Activated T-cell treated with anti-CD3 and anti-CD28 coated beads, Interleukin-2, amount 50 U/mL, for 4 hours (primary cell): ENCODE data around the gene FHIT. TPM values are rescaled to one million over a fixed set of nuclear protein-coding genes. Genes with fewer than 3 reads are reported as not detected.

Experiments
- ATAC-seq, 2 donors: fragments of 200-7000 bp; cut with Tn5 transposase; one replicate each; pipeline ENCODE4 v1.10.0; 2021
- DNase-seq: peaks from one replicate; pipeline ENCODE4 v3.0.0-alpha.2; 2020
- H3K27me3 Mint-ChIP-seq: one replicate; pipeline ENCODE4 v1.8.0; 2021; ENCODE audit warnings: low read depth, mixed read lengths
- H3K36me3 Mint-ChIP-seq: one replicate; pipeline ENCODE4 v1.8.0; 2022; ENCODE audit warnings: mixed read lengths; ENCODE audit not compliant: insufficient read depth
- H3K4me1 Mint-ChIP-seq: one replicate; pipeline ENCODE4 v1.8.0; 2021; ENCODE audit warnings: low read depth, mixed read lengths
- H3K4me3 Mint-ChIP-seq: one replicate; pipeline ENCODE4 v1.8.0; 2021; ENCODE audit warnings: mild to moderate bottlenecking, moderate library complexity, mixed read lengths
- H3K9me3 Mint-ChIP-seq: one replicate; pipeline ENCODE4 v1.8.0; 2021; ENCODE audit warnings: mixed read lengths
- total RNA-seq, 3 donors: library from RNA; stranded (reverse); gene quantifications; one replicate each; pipeline ENCODE4 v1.2.1, GENCODE V29; 2021

FHIT gene
- total RNA-seq, 3 donors from 2014 or later: 0.66 to 5.5 (median 2.4) TPM

DNA sequence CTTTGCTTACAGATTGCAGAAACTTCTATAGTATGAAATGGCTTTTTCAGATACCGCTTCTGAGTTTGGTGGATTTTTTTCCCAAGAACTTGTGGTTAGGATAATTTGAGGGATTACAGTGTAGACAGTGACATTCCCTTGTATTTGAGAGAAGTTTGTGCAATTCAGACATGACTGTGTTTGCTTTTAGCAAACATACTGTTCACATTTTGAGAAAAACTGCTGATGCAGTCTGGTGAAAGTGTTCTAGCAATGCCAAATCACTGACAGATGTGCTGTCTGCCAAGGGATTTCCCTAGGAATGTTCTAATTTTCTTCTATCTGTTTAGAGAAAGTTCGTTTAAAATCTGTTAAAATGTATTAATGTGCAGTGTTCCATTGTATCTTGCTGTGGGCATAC lies 652.6 kb downstream of the FHIT start:
- ATAC-seq: no peak
- no peak for DNase-seq
- no peak overlapping the region for H3K4me3 Mint-ChIP-seq

DNA sequence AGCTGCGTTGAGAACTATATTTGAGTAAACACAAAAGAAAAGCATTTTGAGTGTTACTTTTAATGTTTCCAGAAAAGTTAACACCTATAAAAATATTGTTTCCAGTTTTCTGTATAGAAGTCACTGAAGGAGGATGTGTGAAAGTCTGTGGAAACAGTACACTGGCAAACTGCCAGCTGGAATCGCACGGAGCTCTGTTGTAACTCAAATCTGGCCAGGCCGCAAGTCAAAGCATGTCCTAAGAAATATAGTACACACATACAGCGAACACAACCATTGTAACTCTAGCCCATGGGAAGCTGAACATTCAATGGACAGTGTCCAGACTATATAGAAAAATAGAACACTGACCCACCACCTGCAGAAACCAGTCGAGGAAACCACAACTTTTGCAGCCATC lies 657.2 kb downstream of the FHIT start:
- Mint-ChIP-seq H3K4me1 (no peaks in the 10 kb centered on the region), H3K36me3 (no peaks in the 10 kb centered on the region), H3K9me3 (no peaks in the 10 kb centered on the region), H3K4me3 (no peak overlapping the region), H3K27me3 (peaks cover 4% of the 10 kb centered on the region)
- ATAC-seq: no peak
- no peak for DNase-seq

More for the DNA sequence above, 652.6 kb downstream of the FHIT start:
- Mint-ChIP-seq H3K36me3 (no peaks in the 10 kb centered on the region), H3K9me3 (no peaks in the 10 kb centered on the region), H3K4me1 (peaks cover 15% of the 10 kb centered on the region), H3K27me3 (peaks cover 4% of the 10 kb centered on the region)

DNA sequence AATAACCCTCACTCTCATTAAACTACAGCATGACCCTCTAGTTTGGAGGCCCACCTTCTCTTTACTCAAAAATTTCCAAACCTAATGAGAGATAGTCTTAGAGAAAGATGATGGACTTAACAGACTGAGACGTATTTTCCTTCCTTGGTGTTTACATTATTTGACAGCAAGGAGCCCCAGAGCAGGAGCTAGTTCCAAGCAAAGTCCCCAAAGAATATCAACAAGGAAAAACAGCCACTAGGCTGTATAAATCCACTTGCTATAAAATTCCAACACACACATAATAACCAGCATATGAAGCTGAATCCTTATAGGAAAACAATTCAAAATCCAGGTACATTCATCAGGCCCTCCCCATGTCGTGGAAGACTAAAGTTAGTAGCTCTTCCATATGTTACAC lies 660.0 kb downstream of the FHIT start:
- DNase-seq (no peak), ATAC-seq (no peak)
- Mint-ChIP-seq H3K4me1 (no peaks in the 10 kb centered on the region), H3K27me3 (peaks cover 3% of the 10 kb centered on the region), H3K4me3 (no peak overlapping the region), H3K36me3 (no peaks in the 10 kb centered on the region), H3K9me3 (peaks cover 4% of the 10 kb centered on the region)

DNA sequence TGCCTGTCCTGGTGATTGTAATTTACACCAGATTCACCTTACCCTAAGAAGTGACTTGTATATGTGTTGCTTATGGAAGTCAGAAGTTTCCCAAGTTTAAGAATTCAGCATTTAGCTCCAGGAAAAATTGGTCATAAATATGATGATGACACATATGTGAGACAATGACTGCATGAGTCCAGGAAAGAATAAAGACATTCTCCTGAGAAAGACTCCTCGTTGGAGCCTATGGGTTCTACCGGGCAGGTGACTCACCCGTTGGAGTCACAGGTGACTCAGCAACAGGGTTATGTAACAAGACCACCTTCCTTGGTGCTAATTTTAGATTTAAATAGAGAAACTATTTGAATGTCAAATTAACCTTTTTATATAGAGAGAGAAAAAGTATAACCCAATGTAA lies 662.4 kb downstream of the FHIT start:
- no peaks in the 10 kb centered on the region for H3K36me3 Mint-ChIP-seq
- H3K4me1 Mint-ChIP-seq: no peaks in the 10 kb centered on the region
- H3K9me3 Mint-ChIP-seq: peaks cover 5% of the 10 kb centered on the region
- DNase-seq (no peak), ATAC-seq (no peak)
- no peaks in the 10 kb centered on the region for H3K27me3 Mint-ChIP-seq
- no peak overlapping the region for H3K4me3 Mint-ChIP-seq

DNA sequence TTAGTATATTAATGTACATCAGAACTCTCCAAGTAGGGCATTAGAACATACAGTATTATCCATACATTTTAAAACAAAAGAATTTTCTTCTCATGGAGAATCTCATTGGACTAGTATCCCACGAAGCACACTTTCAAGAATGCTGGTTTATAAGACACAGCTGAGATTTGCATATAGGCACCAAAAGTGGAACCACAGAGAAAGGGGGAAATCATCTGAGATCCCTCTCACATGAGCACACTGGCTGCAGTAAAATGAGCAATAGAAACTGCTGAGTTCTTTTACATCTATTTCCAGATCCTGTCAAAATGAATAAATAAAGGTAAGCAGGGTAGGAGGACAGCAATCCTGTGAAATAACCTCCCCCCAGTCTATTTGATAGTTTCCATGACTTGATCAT lies 665.3 kb downstream of the FHIT start:
- no peaks in the 10 kb centered on the region for H3K36me3 Mint-ChIP-seq
- DNase-seq: no peak
- H3K4me3 Mint-ChIP-seq: no peak overlapping the region
- H3K4me1 Mint-ChIP-seq: no peaks in the 10 kb centered on the region
- peaks cover 5% of the 10 kb centered on the region for H3K9me3 Mint-ChIP-seq
- ATAC-seq: no peak
- H3K27me3 Mint-ChIP-seq: no peaks in the 10 kb centered on the region

DNA sequence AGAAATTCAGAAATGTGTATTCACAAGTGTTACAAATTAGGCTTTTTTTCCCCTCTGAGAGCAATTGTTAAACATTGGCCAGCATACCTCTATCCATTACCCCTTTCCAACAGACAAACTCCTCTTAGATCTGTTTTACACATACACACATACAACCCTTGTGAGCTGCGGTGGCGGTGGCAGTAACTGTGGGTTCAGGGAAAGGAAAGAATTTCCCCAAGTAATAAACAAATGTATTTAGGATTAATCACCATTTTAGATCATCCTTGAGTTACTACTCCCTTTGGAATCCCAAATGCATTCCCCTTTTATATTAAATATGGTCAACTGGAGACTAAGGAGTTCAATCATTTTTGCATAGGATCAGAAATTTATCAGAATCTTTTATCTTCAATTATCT lies 667.0 kb downstream of the FHIT start:
- Mint-ChIP-seq H3K27me3 (no peaks in the 10 kb centered on the region), H3K4me1 (no peaks in the 10 kb centered on the region), H3K4me3 (no peak overlapping the region), H3K36me3 (no peaks in the 10 kb centered on the region), H3K9me3 (peaks cover 5% of the 10 kb centered on the region)
- DNase-seq (no peak), ATAC-seq (no peak)

DNA sequence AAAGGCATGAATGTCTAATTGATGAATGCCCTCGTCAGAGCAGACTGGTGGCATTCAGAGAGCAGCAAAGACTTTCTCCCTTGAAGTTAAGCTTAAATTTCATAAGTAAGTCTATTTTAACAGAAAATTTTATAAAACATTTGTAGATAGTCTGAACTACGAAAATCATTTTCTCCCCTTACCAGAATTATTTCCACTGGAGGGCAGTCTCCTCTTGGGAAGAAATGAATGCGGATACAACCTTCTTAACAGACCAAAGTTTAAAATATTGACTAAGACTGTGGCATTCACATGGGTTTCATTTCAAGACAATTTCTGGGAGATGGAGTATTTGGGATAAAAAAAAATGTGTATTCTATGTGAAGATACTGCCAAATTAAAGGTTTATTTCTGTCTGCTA lies 669.0 kb downstream of the FHIT start:
- Mint-ChIP-seq H3K4me3 (no peak overlapping the region), H3K4me1 (no peaks in the 10 kb centered on the region), H3K27me3 (no peaks in the 10 kb centered on the region), H3K9me3 (peaks cover 5% of the 10 kb centered on the region), H3K36me3 (no peaks in the 10 kb centered on the region)
- ATAC-seq (no peak), DNase-seq (no peak)

DNA sequence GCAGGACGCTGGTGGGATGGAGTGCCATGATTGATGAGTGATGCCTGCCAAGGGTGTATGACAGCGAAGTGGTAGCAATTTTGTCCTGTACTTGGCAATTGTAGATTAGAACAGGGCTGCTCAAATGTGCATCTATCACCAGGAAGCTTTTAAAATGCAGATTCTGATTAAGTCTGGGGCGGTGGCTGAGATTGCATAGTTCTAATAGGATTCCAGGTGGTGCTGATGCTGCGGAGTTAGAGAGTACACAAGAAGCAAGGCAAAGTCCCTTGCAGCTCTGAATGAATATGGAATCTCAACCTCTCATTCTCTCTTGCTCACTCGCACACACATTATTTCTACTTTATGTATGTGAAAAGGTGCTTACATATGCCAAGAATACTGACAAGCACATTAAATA lies 670.4 kb downstream of the FHIT start:
- ATAC-seq (no peak), DNase-seq (no peak)
- Mint-ChIP-seq H3K9me3 (no peaks in the 10 kb centered on the region), H3K36me3 (no peaks in the 10 kb centered on the region), H3K4me3 (no peak overlapping the region), H3K27me3 (no peaks in the 10 kb centered on the region), H3K4me1 (no peaks in the 10 kb centered on the region)

DNA sequence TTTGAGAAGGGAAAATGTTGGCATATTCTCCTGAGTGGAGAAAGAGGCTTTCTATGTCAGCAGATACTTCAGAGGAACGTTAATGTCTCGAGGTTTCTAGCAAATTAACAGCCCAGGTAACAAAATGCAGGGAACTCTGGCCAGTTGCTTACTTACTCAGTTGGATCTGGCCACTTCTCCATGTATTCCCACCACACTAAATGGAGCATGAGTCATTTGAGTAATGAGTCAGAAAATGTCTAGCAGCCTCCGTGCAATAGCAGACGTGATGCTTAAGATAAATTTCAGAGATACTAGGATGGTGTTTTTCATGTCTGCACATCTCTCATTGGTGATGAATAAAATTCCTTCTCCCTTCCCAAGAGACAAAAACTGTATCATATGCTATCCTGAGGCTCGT lies 671.5 kb downstream of the FHIT start:
- Mint-ChIP-seq H3K9me3 (no peaks in the 10 kb centered on the region), H3K36me3 (no peaks in the 10 kb centered on the region), H3K4me3 (no peak overlapping the region), H3K27me3 (no peaks in the 10 kb centered on the region), H3K4me1 (no peaks in the 10 kb centered on the region)
- DNase-seq (no peak), ATAC-seq (no peak)

DNA sequence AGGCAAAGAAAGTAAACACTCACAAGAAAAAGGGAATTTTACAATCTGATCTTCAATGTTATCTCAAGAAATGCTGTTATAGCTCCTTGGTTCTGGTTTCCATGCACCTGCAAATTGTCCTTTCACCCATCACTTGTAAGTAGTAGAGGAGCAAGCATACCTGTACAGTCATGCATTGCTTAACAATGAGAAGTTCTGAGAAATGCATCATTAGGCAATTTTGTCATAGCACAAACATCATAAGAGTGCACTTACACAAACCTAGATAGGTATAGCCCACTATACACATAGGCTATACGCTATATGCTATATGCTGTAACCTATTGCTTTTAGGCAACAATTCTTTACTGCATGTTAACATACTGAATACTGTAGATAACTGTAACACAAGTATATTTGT lies 672.3 kb downstream of the FHIT start:
- no peak for ATAC-seq
- no peaks in the 10 kb centered on the region for H3K9me3 Mint-ChIP-seq
- no peaks in the 10 kb centered on the region for H3K4me1 Mint-ChIP-seq
- H3K27me3 Mint-ChIP-seq: no peaks in the 10 kb centered on the region
- DNase-seq: no peak
- H3K36me3 Mint-ChIP-seq: no peaks in the 10 kb centered on the region
- H3K4me3 Mint-ChIP-seq: no peak overlapping the region

DNA sequence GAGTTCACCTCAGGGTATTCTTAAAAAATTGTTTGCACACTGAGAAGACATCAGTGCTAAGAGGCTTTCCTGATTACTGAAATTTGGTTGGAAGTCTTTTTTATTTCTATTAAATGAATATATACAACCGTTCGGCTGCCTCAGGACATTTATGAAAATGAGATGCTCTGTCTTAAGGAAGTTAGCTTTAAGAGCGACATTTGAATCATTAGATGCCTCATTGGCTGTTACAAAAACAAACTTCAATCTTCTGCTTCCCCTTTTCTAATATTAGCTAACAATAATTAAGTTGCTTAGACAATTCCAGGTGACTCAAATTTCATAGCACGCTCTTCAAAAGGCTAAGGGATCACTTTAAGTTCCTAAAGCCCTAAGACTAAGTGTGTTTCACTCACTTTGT lies 673.7 kb downstream of the FHIT start:
- Mint-ChIP-seq H3K27me3 (no peaks in the 10 kb centered on the region), H3K4me1 (no peaks in the 10 kb centered on the region), H3K9me3 (no peaks in the 10 kb centered on the region), H3K4me3 (no peak overlapping the region), H3K36me3 (no peaks in the 10 kb centered on the region)
- DNase-seq (no peak), ATAC-seq (no peak)

DNA sequence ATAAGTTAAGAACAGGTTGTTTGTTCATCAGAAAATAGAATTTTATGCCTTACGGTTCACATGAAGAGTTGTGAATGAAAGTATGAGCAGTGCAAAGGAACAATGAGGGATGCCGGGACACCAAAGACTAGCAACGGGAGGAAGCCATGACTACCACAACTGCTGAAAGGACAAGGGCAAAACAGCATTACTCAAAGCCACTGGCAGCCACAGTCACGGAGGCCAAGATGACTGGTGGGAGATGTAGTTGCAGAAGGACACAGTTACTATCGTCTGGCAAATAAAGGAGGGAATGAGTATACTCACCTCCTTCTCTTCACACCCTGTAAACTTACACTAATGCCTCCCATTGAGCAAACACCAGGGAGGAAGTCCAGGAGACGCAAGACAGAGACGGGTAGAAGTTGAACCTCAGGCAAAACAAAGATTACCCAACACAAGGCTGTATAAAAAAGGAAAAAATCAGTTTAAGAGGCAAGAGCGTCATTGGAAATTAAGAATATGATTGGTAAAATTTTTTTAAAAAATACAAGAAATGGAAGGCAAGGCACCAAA lies 675.5 kb downstream of the FHIT start:
- no peak for ATAC-seq
- Mint-ChIP-seq H3K27me3 (no peaks in the 10 kb centered on the region), H3K9me3 (no peaks in the 10 kb centered on the region), H3K36me3 (no peaks in the 10 kb centered on the region), H3K4me1 (no peaks in the 10 kb centered on the region), H3K4me3 (no peak overlapping the region)
- DNase-seq: no peak

DNA sequence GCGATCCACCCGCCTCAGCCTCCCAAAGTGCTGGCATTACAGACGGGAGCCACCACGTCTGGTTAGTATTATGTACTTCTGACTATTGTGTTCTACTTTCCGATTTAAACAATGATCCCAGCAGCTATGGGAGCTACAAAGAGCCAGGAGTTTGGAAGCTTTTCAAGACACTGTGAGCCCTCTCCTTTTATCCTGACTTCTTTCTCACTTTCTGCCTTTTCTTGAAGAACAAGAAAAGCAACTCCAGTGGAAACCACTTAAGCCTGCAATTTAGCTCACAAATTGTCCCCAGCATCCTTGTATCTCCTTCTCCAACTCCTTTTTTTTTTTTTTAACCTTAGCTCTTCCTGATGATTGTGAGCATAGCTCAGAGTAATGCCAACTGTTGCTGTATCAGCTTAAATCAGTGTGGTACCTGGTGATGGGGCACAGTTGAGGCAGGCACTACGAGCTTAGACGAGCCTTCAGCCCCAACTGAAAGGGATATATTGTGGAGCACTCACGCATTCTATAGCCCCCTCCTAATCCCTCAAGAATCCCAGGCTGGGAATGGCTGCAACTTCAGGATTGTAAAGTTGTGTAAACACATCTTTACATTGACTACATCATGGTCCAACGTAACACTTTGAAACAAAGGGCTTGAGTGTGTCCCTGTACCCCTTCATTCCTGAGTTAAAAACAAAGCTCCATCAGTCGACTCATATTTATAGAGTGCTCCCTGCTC lies 677.0 kb downstream of the FHIT start:
- no peaks in the 10 kb centered on the region for H3K27me3 Mint-ChIP-seq
- no peaks in the 10 kb centered on the region for H3K4me1 Mint-ChIP-seq
- H3K36me3 Mint-ChIP-seq: no peaks in the 10 kb centered on the region
- no peak overlapping the region for H3K4me3 Mint-ChIP-seq
- no peak for ATAC-seq
- no peaks in the 10 kb centered on the region for H3K9me3 Mint-ChIP-seq
- no peak for DNase-seq

DNA sequence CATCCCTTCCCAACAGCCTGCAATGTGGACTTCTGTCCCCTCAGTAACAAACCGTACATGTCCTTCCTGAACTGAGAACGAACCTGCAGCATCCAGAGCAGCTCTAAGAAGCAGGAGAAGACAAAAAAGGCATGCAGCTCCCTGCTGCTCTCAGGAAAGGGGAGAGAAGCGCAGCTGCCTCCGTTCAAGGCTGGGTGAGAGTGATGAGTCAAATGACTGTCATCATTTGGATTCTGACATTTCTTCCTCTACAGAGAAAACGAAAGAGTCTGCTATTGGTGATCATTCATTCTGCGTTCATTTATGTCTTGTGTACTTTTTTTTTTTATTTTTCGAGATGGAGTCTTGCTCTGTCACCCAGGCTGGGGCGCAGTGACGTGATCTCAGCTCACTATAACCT lies 677.8 kb downstream of the FHIT start:
- DNase-seq (no peak), ATAC-seq (no peak)
- H3K4me1 Mint-ChIP-seq: no peaks in the 10 kb centered on the region

DNA sequence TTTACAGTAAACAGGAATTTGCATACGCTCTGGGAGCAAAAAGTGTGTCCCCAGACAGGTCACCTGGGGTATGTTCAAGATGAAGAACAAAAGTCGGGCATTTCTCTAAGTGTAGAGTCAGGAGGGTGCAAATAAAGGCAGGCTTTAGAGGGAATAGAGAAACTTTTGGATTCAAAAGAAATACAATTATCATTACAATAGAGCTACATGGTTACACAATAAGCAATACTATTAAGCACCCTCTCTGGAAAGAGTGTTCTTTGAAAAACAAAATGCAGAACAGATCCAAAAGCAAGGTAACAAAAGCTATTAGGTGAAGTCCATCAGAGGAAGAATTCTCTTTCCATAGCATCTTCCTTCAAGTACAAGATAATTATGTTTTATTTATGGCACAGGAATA lies 679.7 kb downstream of the FHIT start:
- no peaks in the 10 kb centered on the region for H3K27me3 Mint-ChIP-seq
- H3K9me3 Mint-ChIP-seq: no peaks in the 10 kb centered on the region
- H3K4me3 Mint-ChIP-seq: no peak overlapping the region
- ATAC-seq (no peak), DNase-seq (no peak)
- H3K36me3 Mint-ChIP-seq: no peaks in the 10 kb centered on the region
- H3K4me1 Mint-ChIP-seq: no peaks in the 10 kb centered on the region

More for the DNA sequence above, 677.8 kb downstream of the FHIT start:
- H3K9me3 Mint-ChIP-seq: no peaks in the 10 kb centered on the region
- no peak overlapping the region for H3K4me3 Mint-ChIP-seq
- no peaks in the 10 kb centered on the region for H3K27me3 Mint-ChIP-seq
- H3K36me3 Mint-ChIP-seq: no peaks in the 10 kb centered on the region
